Hippocampal formation (tissue), 2 donors: ENCODE measurements around the gene PHACTR1.
A peak's percentile ranks its signal among the peaks of the same experiment; 100 is the strongest.
"Not testable (repeated sequence)": the region's sequence is repeated elsewhere in the genome, so short reads cannot be mapped to it uniquely, and the experiment has no call there.

Experiments used
- DNase-seq, 2 donors: peaks; one replicate each; lab custom pipeline; 2025; lab: John Stamatoyannopoulos, UW

Gene PHACTR1

DNA sequence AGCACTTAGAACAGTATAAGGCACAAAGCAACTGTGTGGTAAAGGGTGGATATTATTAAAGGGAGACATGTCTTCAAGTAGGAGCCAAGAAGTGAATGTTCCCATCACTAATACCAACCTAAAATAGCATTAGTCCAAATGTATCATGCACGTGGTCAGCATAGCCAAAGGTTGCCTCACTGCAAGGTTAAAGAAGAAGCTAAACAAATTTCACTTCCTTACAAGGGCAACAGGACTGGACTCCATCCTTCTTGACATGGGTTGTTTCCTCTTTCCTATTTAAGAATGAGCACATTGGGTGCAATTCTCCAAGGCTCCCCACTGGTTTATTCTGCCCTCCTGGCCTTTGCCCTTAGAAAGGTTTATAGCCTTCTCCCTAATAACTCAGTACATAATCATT lies 186.7 kb downstream of the PHACTR1 start:
- peak in 1 of 2 donors; percentile 29 for DNase-seq

- peak in 1 of 2 donors; percentile 12 for DNase-seq
These were observed 193.3 kb downstream of the PHACTR1 start for GRCh38 chr6:12909833-12910232.

- peak in 1 of 2 donors; percentile 69 for DNase-seq
These were observed 194.9 kb downstream of the PHACTR1 start for GRCh38 chr6:12911427-12911826.

DNA sequence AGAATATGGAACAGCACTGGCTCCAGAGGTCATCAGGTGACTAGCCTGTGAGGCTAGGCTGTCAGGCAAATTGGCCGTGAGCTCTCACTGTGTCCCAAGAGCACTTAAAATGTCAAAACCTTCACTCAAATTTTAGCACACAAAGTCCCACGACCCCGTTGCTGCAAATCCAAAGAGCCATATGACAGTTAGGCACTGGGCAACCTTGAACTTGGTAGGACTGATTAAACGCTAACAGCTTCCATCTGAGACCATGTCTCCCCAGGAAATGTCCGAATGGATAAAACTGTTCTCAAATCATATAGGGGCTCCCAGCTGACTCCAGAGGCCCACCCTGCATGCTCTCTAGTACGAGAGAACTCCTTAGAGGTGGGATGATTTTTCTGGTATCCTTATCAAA lies 196.6 kb downstream of the PHACTR1 start:
- no peak for DNase-seq

GRCh38 chr6:12916006-12916405 lies 199.4 kb downstream of the PHACTR1 start:
- no peak for DNase-seq

- DNase-seq, result no peak
These were observed 200.0 kb downstream of the PHACTR1 start for GRCh38 chr6:12916420-12917136.

GRCh38 chr6:12921467-12921866 lies 204.9 kb downstream of the PHACTR1 start:
- DNase-seq, result no peak

- no peak for DNase-seq
These were observed 207.2 kb downstream of the PHACTR1 start for GRCh38 chr6:12923644-12924235.

GRCh38 chr6:12924911-12925310 lies 208.3 kb downstream of the PHACTR1 start:
- no peak for DNase-seq

GRCh38 chr6:12927746-12928145 lies 211.2 kb downstream of the PHACTR1 start:
- no peak for DNase-seq

- DNase-seq, result no peak
These were observed 213.1 kb downstream of the PHACTR1 start for GRCh38 chr6:12929678-12930077.

GRCh38 chr6:12931639-12932038 lies 215.1 kb downstream of the PHACTR1 start:
- DNase-seq, result no peak

DNA sequence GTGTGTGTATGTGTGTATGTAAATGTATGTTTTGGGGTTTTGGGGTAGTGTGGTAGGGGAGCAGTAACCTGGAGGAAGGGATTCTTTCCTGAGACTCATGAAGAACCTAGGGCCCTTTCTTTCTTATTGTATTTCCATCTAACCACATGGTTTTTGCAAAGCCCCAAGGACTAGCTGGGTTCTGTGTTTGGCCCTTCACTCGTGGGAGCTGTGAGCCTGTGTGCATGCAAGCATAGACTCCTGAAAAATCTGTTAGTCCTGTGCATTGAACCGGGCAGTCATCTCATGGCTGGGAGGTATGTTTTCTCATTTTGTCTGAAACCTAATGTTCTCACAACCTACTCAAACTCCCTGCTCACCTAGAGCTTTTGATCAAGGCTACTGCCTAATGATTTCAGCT lies 219.1 kb downstream of the PHACTR1 start:
- DNase-seq, result no peak

- DNase-seq, result no peak
These were observed 221.4 kb downstream of the PHACTR1 start for GRCh38 chr6:12937971-12938370.

DNA sequence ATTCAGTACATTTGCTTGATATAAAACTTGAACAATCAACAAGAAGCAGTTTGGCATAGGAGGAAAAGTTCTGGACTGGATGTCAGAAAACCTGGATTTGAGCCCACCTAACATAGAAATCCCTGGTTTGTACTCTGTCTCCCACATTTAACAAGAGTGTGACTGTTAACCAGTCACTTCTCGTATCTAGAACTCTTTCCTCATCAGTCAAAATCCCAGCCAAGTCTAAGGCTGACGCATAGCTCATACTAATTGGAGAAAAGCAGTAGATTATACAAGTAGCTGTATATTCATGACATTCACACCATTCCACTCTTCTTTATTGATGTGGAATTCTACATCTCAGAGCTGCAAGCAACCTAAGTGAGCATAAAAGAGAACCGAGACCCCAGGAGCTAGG lies 222.7 kb downstream of the PHACTR1 start:
- DNase-seq, result no peak

GRCh38 chr6:12941422-12941821 lies 224.9 kb downstream of the PHACTR1 start:
- no peak for DNase-seq

DNA sequence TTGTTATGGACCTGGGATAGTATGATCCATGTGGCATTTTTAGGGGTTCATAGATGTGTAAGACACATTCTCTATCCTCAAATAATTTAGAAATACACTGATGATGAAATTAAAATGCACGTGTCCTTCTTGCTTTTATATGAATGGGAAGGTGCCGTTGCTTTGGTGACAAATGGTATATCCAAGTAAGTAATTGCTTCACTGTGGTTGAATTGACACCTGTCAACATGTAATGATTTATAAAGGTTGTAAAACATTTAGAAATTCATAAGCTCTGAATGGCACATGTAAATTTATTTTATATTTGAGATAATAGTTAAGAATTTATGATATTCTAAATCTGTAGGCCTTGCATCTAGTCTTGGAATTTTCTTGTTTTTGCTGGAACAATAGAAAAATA lies 227.0 kb downstream of the PHACTR1 start:
- no peak for DNase-seq

- DNase-seq, result no peak
These were observed 227.4 kb downstream of the PHACTR1 start for GRCh38 chr6:12944001-12944400.

DNA sequence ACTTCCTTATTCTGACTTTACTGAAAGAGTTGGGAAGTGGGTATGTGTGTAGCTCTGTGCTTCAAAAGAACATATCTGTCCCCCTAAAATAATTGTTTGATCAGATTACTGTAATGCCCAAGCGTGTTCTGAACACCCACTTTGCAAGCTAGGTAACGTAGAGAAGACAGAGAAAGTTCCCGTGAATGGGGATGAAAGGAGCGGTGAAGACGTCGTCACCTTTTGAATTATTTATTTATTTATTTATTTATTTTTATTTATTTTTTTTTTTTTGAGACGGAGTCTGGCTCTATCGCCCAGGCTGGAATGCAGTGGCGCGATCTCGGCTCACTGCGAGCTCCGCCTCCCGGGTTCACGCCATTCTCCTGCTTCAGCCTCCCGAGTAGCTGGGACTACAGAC lies 228.0 kb downstream of the PHACTR1 start:
- not testable (repeated sequence) for DNase-seq

DNA sequence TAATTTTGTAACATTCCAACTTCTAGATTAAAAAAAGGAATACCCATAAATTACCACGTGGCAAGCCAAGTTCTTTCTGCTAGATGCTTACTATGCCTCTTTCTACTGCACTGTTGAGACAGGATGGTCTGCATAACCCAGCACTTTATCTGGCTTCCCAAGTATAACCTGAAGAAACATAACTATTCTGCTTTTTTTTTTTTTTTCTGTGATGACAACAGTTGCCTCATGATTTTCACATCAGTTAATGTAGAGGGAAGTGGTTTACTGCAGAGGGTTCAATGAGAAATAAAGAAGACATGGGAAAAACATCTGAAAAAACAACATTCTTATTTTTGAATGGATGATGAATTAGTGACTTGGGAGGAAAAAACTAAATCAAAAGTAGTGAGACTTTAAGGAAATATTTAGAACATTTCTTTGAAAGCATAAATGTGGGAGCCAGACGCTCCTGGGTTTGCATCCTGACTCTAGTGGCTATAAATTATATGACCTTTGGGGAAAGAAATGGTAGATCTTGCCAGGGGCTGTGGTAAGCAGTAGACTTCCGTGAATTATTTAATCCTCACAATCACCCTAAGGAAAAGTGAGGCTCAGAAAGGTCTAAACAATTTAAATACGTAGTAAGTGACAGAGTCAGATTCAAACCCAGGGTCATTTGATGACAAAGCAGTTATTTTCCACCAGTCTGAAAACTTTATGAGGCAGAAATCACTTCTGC lies 230.7 kb downstream of the PHACTR1 start:
- DNase-seq, result no peak

DNA sequence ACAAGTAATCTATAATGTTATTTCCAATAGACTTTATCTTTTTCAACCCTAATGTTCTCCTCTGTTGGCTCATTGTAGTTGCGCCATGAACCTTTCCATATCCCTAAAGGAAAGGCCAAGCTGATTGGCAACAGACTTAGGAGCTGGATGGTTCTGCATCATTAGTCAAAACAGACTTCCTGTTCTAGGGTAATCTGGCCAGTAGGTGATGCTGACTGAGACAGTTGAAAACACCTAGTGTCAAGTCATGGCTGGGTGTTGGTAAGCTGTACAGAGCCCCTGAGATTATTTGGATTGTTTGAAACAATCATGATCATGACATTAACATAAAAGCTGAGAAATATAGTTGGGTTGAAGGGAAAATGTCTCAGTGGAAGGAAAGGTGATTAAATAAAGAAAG lies 231.4 kb downstream of the PHACTR1 start:
- no peak for DNase-seq

DNA sequence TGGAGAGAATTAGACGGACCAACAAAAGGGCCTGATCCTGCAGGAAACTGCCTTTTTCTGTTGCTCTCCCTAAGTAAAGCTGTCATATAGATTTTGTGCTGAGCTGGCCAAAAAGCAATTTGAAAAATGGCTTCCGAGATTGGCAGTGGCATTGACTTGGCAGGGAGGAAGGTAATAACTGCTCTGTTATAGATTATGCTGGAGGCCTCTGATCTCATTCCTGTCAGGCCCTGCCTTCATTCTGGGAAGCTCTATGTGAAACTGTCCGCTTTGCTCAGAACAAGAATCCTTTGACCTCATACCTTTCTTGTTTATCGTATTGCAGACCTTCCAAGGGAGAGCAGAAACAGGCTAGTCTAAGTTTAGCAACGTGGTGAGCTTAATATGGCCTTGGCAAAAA lies 234.4 kb downstream of the PHACTR1 start:
- DNase-seq, result no peak

GRCh38 chr6:12951415-12951814 lies 234.8 kb downstream of the PHACTR1 start:
- no peak for DNase-seq
